Fibroblast of lung (primary cell): ENCODE data around the gene MACO1. TPM values are rescaled to one million over a fixed set of nuclear protein-coding genes. Genes with fewer than 3 reads are reported as not detected.
A peak's percentile ranks its signal among the peaks of the same experiment; 100 is the strongest.

Source experiments
- DNase-seq, 2 donors: peaks; one replicate each; pipeline versions ENCODE4 v3.0.0 to v3.0.0-alpha.2; 2010; ENCODE audit warnings: low read depth in 2 of 2
- H2AFZ ChIP-seq: 2 replicates; pipeline ENCODE4 v1.5.1; 2012; ENCODE audit warnings: low read length, control low read depth, inconsistent platforms
- H3K27ac ChIP-seq: 2 replicates; pipeline ENCODE4 v1.5.1; 2011; ENCODE audit warnings: low read length, control low read depth; ENCODE audit not compliant: insufficient read depth
- H3K27me3 ChIP-seq: 2 replicates; pipeline ENCODE4 v1.5.1; 2011; ENCODE audit warnings: mild to moderate bottlenecking, low read length; ENCODE audit not compliant: control insufficient read depth, insufficient read depth
- H3K36me3 ChIP-seq: 2 replicates; pipeline ENCODE4 v1.5.1; 2011; ENCODE audit warnings: low read length; ENCODE audit not compliant: control insufficient read depth, insufficient read depth
- H3K4me1 ChIP-seq: 2 replicates; pipeline ENCODE4 v1.5.1; 2011; ENCODE audit warnings: low read length; ENCODE audit not compliant: control insufficient read depth, insufficient read depth; ENCODE audit errors: extremely low read depth
- H3K4me2 ChIP-seq: 2 replicates; pipeline ENCODE4 v1.5.1; 2011; ENCODE audit warnings: low read length, control low read depth; ENCODE audit not compliant: insufficient read depth; ENCODE audit errors: extremely low read depth
- H3K4me3 ChIP-seq, 4 experiments: fragments of 200-600 bp in 1 of 4; sonication (generic) in 1 of 4; replicated peaks in 1 of 4; 2 replicates each; pipeline ENCODE4 v1.5.1; 2011 to 2016; ENCODE audit warnings: low read length in 4 of 4, low read depth in 3 of 4, mild to moderate bottlenecking in 3 of 4, control low read depth in 2 of 4, inconsistent platforms in 1 of 4, mixed read lengths in 1 of 4; ENCODE audit not compliant: insufficient read depth in 1 of 4; ENCODE audit errors: control extremely low read depth in 1 of 4
- H3K79me2 ChIP-seq: 2 replicates; pipeline ENCODE4 v1.5.1; 2012; ENCODE audit warnings: mild to moderate bottlenecking, low read length, inconsistent platforms; ENCODE audit not compliant: control insufficient read depth, insufficient read depth
- H3K9ac ChIP-seq: 2 replicates; pipeline ENCODE4 v1.5.1; 2011; ENCODE audit warnings: mild to moderate bottlenecking, low read length, control low read depth; ENCODE audit not compliant: insufficient read depth
- H3K9me3 ChIP-seq: 2 replicates; pipeline ENCODE4 v1.5.1; 2012; ENCODE audit warnings: low read depth, low read length; ENCODE audit not compliant: control insufficient read depth, insufficient read depth
- H4K20me1 ChIP-seq: 2 replicates; pipeline ENCODE4 v1.5.1; 2011; ENCODE audit warnings: low read length; ENCODE audit not compliant: control insufficient read depth, insufficient read depth; ENCODE audit errors: extremely low read depth
- CTCF ChIP-seq, 2 donors: IDR thresholded peaks in 1 of 2; conservative IDR thresholded peaks in 1 of 2; 1 replicate in 1 of 2; 2 replicates in 1 of 2; pipeline ENCODE4 v1.5.1; 2011 to 2012; ENCODE audit warnings: low read length in 2 of 2, control low read depth in 1 of 2, inconsistent platforms in 1 of 2, low read depth in 1 of 2, mild to moderate bottlenecking in 1 of 2
- EZH2 ChIP-seq: IDR thresholded peaks from 2 replicates; pipeline ENCODE4 v1.5.1; 2012; ENCODE audit warnings: low read length, control low read depth, mild to moderate bottlenecking; ENCODE audit errors: missing control alignments
- polyA plus RNA-seq, 2 donors: library from polyadenylated mRNA; depleted of rRNA in 1 of 2; stranded (reverse) in 1 of 2; unstranded in 1 of 2; fragments of >200 nt; gene quantifications; 2 replicates each; pipeline ENCODE4 v1.2.1, GENCODE V29; 2011 to 2012; ENCODE audit warnings: missing spikeins in 1 of 2
- total RNA-seq: library from RNA; depleted of rRNA; stranded (reverse); fragments of >200 nt; gene quantifications from 2 replicates; pipeline ENCODE4 v1.2.1, GENCODE V29; 2014

Gene MACO1
- total and polyA plus RNA-seq, 2 donors (not counting 1 experiment from before 2014, with no cell fraction given) = 14.2 to 17.5 TPM

- Histone ChIP-seq H3K36me3 (no peaks in the 10 kb centered on the region), H3K4me2 (no peak overlapping the region), H3K79me2 (no peaks in the 10 kb centered on the region), H4K20me1 (no peaks in the 10 kb centered on the region), H3K4me1 (no peaks in the 10 kb centered on the region), H3K4me3 (no peak overlapping the region), H2AFZ (no peak overlapping the region), H3K9me3 (no peaks in the 10 kb centered on the region), H3K9ac (no peak overlapping the region), H3K27me3 (peaks cover 2% of the 10 kb centered on the region), H3K27ac (no peak overlapping the region)
- no peak for DNase-seq
- TF ChIP-seq CTCF (conservative IDR thresholded peaks at IDR 0.05 in 1 of 2, IDR thresholded peaks at IDR 0.05 in 1 of 2; ENCODE audit: low read depth in 1 of 2, low read length in 2 of 2) (no peak), EZH2 (no peak)
Measured at GRCh38 chr1:25522031-25522655, 91.4 kb downstream of the MACO1 start.

- Histone ChIP-seq H4K20me1 (no peaks in the 10 kb centered on the region), H3K27me3 (peaks cover 2% of the 10 kb centered on the region), H3K4me1 (no peaks in the 10 kb centered on the region), H2AFZ (no peak overlapping the region), H3K79me2 (no peaks in the 10 kb centered on the region), H3K4me3 (no peak overlapping the region), H3K27ac (no peak overlapping the region), H3K9me3 (no peaks in the 10 kb centered on the region), H3K36me3 (no peaks in the 10 kb centered on the region), H3K4me2 (no peak overlapping the region), H3K9ac (no peak overlapping the region)
- TF ChIP-seq CTCF (conservative IDR thresholded peaks at IDR 0.05 in 1 of 2, IDR thresholded peaks at IDR 0.05 in 1 of 2; ENCODE audit: low read depth in 1 of 2, low read length in 2 of 2) = no peak
- no peak for TF ChIP-seq EZH2
- DNase-seq = peak in 1 of 2 donors; percentile 20
Measured at GRCh38 chr1:25523542-25523941, 92.8 kb downstream of the MACO1 start.

GRCh38 chr1:25524568-25525360, 94.1 kb downstream of the MACO1 start:
- H3K9ac ChIP-seq = no peak overlapping the region
- H3K79me2 ChIP-seq = no peaks in the 10 kb centered on the region
- no peak overlapping the region for H3K4me3 ChIP-seq
- H3K9me3 ChIP-seq = no peaks in the 10 kb centered on the region
- no peaks in the 10 kb centered on the region for H3K4me1 ChIP-seq
- H3K4me2 ChIP-seq = no peak overlapping the region
- no peaks in the 10 kb centered on the region for H4K20me1 ChIP-seq
- no peak for DNase-seq
- no peak overlapping the region for H3K27ac ChIP-seq
- no peaks in the 10 kb centered on the region for H3K36me3 ChIP-seq
- H2AFZ ChIP-seq = no peak overlapping the region
- TF ChIP-seq CTCF (conservative IDR thresholded peaks at IDR 0.05 in 1 of 2, IDR thresholded peaks at IDR 0.05 in 1 of 2; ENCODE audit: low read depth in 1 of 2, low read length in 2 of 2) (no peak), EZH2 (no peak)
- H3K27me3 ChIP-seq = peaks cover 2% of the 10 kb centered on the region
